ENCODE data around the gene NRCAM. TPM values are rescaled to one million over a fixed set of nuclear protein-coding genes. Genes with fewer than 3 reads are reported as not detected.

NRCAM gene
- total RNA-seq, 4 donors from 2014 or later = 1.1 to 6.1 (median 4.0) TPM

DNA sequence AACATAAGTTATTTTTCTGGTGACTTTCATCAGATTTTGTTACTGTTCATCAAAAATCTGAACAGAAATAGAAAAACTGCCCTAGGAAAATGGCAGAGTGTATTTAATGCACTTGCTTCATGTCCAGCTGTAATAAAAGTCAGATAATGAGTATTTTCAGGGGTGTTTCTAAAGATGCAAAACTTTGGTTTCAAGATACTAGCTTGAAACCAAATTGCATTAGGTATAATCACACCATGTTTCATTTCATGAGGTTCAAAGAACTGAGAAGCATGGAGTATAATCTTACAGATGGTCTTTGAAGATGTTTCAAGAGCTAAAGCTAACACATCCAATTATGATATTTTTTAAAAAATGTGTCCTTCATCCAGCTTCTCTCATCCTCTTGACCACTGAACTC, 128.9 kb downstream of the NRCAM start:
- intact Hi-C loops (cut with DNase I; ENCODE audit: low total_unique reads) = no loop called here
- no peak for TF ChIP-seq POLR2A (IDR thresholded peaks at IDR 0.05)
- TF ChIP-seq, protein P1, sequence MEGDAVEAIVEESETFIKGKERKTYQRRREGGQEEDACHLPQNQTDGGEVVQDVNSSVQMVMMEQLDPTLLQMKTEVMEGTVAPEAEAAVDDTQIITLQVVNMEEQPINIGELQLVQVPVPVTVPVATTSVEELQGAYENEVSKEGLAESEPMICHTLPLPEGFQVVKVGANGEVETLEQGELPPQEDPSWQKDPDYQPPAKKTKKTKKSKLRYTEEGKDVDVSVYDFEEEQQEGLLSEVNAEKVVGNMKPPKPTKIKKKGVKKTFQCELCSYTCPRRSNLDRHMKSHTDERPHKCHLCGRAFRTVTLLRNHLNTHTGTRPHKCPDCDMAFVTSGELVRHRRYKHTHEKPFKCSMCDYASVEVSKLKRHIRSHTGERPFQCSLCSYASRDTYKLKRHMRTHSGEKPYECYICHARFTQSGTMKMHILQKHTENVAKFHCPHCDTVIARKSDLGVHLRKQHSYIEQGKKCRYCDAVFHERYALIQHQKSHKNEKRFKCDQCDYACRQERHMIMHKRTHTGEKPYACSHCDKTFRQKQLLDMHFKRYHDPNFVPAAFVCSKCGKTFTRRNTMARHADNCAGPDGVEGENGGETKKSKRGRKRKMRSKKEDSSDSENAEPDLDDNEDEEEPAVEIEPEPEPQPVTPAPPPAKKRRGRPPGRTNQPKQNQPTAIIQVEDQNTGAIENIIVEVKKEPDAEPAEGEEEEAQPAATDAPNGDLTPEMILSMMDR (IDR thresholded peaks at IDR 0.05) = no peak
- no peak for DNase-seq (ENCODE audit: low spot score in 2 of 2)
- no peak overlapping the region for H3K4me3 ChIP-seq (ENCODE audit: low read depth, poor library complexity, severe bottlenecking)

DNA sequence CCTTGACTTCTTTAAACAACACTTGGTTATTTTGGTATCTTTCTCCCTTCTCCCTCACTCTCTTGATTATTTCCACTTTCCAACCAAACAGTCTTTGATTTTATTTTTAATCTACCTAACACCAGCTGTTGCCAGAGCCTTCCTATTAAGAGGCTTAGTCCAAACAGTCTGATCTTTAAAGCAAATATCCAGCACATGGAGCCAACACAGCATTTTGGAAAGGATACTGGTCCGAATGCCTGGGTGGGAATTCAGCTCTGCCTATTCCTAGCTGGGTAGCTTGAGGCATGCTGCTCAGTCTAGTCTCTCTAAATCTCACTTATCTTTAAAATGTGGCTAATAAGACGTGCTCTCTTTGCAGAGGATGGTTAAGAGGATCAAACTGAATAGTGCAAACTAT, 129.3 kb downstream of the NRCAM start:
- intact Hi-C loops (cut with DNase I; ENCODE audit: low total_unique reads) = no loop called here
- DNase-seq (ENCODE audit: low spot score in 2 of 2) = no peak
- 83 to 88% methylated on average over 2 of the region's 2 CpGs for WGBS, 2 donors
- no peak overlapping the region for H3K4me3 ChIP-seq (ENCODE audit: low read depth, poor library complexity, severe bottlenecking)
- TF ChIP-seq, protein P1 (IDR thresholded peaks at IDR 0.05) = no peak
- TF ChIP-seq POLR2A (IDR thresholded peaks at IDR 0.05) = no peak

DNA sequence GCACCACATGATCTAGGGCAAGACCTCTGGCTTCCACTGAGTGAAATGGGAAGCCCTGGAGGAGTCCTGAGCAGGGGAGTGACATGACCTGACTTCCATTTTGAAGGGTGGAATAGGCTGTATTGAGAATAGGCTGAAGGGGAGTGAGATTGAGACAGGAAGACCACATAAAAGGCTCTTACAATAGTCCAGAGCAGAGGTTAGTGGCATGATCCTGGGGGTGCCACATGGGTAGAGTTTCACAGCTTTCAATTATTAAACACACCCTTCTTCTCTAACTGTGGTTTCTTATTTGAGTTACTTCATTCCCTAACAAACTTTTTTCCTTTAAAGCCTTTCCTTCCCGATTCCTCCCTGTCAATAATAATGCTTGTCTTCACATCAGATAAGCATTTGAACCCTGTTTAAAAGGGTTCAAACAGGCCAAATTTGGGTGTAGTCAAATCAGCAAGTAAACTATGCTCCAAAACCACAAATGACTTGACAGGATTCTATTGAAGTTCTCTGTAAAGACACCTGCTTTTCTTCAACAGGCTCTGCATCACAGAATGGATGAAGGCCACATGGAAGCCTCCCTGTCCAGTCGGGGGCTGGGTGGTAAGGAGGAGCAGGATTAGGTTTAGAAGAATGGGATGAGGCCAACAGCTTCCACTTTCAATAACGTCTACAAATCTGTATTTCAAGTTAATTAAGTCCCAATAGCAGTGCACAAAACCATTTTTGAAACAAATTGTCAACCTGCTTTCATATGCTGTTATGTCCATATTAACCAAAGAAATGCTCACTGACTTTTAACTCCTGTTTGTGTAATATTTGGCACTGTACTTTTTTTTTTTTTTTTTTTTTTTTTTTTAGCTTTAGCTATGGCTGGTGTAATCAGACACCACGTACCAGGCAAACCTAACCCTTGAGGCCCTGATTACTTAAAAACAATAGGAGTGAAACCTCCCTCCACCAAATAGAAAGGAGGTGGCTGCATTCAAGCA, 131.9 kb downstream of the NRCAM start:
- WGBS, 2 donors = 63 to 70% methylated on average over 4 of the region's 4 CpGs
- intact Hi-C loops (cut with DNase I; ENCODE audit: low total_unique reads) = no loop called here

DNA sequence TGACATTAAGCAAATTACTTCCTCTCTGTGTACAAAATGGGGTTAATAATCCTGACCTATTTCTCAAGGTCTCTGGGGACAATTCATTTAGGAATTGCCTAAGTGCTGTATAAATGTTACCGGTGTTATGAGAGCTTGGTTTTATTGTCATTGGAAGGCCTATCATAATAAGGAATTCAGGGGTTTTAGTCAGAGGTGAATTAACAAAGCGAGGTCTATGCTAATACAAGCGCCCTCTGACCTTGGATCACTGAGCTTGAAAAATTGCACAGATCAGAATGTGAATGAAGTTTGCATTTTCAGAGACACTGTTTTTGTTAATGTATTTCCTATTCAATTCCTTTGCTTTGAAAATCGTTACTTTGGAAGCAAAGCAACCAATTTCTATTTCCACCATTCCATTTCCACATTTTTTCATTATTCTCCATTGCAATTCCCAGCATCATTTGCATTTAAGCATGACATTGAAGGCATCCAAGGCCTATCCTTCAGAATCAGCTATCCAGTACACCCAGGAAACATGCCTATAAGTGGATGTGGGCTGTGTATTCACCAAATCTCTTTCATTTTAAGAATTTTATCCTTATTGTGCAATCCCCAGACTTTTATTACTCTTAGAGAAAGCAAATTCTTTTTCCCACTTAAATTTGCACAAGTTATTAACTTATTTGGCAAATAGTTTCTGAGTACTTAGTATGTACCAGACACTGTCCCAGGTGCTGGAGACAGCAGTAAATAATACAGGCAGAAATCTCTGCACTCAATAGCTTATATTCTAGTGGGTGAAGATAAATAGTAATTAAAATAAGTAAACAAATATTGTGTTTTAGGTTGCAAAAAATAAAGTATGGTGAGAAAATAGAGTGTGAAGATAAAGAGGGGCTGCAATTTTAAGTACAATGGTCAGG, 133.1 kb downstream of the NRCAM start:
- no peak overlapping the region for H3K4me3 ChIP-seq (ENCODE audit: low read depth, poor library complexity, severe bottlenecking)
- TF ChIP-seq, protein P1 (IDR thresholded peaks at IDR 0.05) = no peak
- no peak for TF ChIP-seq POLR2A (IDR thresholded peaks at IDR 0.05)
- no peak for DNase-seq (ENCODE audit: low spot score in 2 of 2)
- 75 to 81% methylated on average over 4 of the region's 4 CpGs for WGBS, 2 donors
- intact Hi-C loops (cut with DNase I; ENCODE audit: low total_unique reads) = no loop called here

More for the DNA sequence above, 131.9 kb downstream of the NRCAM start:
- TF ChIP-seq, protein P1 (IDR thresholded peaks at IDR 0.05) = no peak
- TF ChIP-seq POLR2A (IDR thresholded peaks at IDR 0.05) = no peak
- H3K4me3 ChIP-seq (ENCODE audit: low read depth, poor library complexity, severe bottlenecking) = no peak overlapping the region
- DNase-seq (ENCODE audit: low spot score in 2 of 2) = no peak

DNA sequence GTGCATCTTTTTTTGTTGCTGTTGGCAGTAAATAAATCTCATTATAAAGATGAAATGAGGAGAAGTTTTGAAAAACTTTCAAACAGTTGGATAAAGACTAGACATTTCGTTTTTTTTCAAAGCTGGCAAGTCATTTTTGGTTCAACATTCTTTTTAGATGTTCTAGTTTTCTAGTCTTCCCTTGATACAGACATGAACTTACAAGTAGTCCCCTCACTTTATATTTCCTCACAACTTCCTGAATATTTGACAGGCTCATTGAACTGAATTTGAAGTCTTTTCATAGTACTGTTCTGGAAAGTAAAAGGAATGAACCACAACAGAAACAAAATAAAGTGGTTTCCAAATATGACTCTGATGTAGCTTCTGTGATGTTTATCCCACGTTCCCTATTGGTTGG, 134.2 kb downstream of the NRCAM start:
- TF ChIP-seq POLR2A (IDR thresholded peaks at IDR 0.05) = no peak
- TF ChIP-seq, protein P1 (IDR thresholded peaks at IDR 0.05) = no peak
- intact Hi-C loops (cut with DNase I; ENCODE audit: low total_unique reads) = no loop called here
- 35 to 41% methylated on average over 2 of the region's 2 CpGs for WGBS, 2 donors

More for the DNA sequence above, 134.2 kb downstream of the NRCAM start:
- H3K4me3 ChIP-seq (ENCODE audit: low read depth, poor library complexity, severe bottlenecking) = no peak overlapping the region
- DNase-seq (ENCODE audit: low spot score in 2 of 2) = no peak

Data from lower leg skin (tissue), 4 donors.